Activated CD8-positive, alpha-beta T cell treated with anti-CD3 and anti-CD28 coated beads for 36 hours (primary cell): ENCODE results near the gene SHC4. TPM values are rescaled to one million over a fixed set of nuclear protein-coding genes. Genes with fewer than 3 reads are reported as not detected.

Source experiments
- ATAC-seq: fragments of 200-7000 bp; cut with Tn5 transposase; one replicate; pipeline ENCODE4 v1.10.0; 2021; ENCODE audit warnings: mild to moderate bottlenecking, moderate library complexity
- CTCF ChIA-PET: fragments of 350-600 bp; sonication (Branson Sonifier 250); formaldehyde crosslinking; loops from one replicate; lab custom pipeline; 2021; ENCODE audit warnings: antibody characterized with exemption; lab: Charles Lee
- POLR2A ChIA-PET: fragments of 350-600 bp; sonication (Branson Sonifier 250); formaldehyde crosslinking; loops from one replicate; lab custom pipeline; 2021; ENCODE audit warnings: antibody characterized with exemption; lab: Charles Lee
- DNase-seq: peaks from one replicate; pipeline ENCODE4 v3.0.0-alpha.2; 2020
- H3K27ac Mint-ChIP-seq: one replicate; pipeline ENCODE4 v1.8.0; 2021; ENCODE audit warnings: mild to moderate bottlenecking, mixed read lengths
- H3K27me3 Mint-ChIP-seq: one replicate; pipeline ENCODE4 v1.8.0; 2021; ENCODE audit warnings: mixed read lengths
- H3K36me3 Mint-ChIP-seq: one replicate; pipeline ENCODE4 v1.8.0; 2021; ENCODE audit warnings: low read depth, mixed read lengths
- H3K4me1 Mint-ChIP-seq: one replicate; pipeline ENCODE4 v1.8.0; 2021; ENCODE audit warnings: low read depth, mixed read lengths
- H3K4me3 Mint-ChIP-seq: one replicate; pipeline ENCODE4 v1.8.0; 2021; ENCODE audit warnings: mild to moderate bottlenecking, moderate library complexity, mixed read lengths
- H3K9me3 Mint-ChIP-seq: one replicate; pipeline ENCODE4 v1.8.0; 2021; ENCODE audit warnings: mixed read lengths
- intact Hi-C: fragments of 100-400 bp; cut with micrococcal nuclease; formaldehyde crosslinking; loops from one replicate; pipeline ENCODE4 v1.10.0; 2022
- total RNA-seq, 2 experiments: library from RNA; stranded (reverse); gene quantifications; one replicate each; pipeline ENCODE4 v1.2.3, GENCODE V29; 2021
- TF ChIP-seq, protein P1 (sequence below): fragments of 200-600 bp; IDR thresholded peaks from one replicate; pipeline ENCODE4 v1.8.0; 2022; ENCODE audit warnings: antibody characterized with exemption, mild to moderate bottlenecking

SHC4 gene
- total RNA-seq, 2 experiments from 2014 or later: 2.5 TPM

DNA sequence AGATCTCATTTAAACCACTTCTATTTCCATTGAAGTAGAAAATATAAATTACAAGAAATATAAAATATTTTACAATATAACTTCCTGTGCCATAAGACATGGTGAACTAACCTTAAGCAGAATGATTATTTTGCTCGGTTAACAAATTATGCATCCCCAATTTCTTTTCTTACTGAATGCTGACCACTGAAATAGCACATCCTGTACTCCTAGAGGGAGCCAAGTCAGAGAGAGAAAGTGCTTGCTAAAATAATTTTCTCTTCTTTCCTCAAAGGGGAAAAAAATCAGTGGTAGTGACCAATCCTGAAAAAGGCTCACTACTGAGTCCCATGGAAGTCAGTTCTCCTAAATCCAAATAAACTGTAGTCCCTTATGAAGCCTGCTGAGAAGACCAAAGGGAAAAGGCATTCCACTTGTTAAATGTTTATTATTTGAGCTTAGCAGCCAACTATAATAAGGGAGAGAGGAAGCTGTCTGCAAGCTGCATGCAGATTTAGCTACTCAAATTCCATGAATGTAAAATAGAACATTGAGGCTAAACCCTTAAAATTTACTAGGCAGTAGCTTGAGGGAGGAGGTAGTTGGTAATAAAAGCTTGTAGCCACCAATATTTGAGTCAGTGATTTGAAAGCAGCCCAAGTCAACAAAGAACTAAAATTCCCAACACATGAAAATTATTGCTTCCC lies 185.9 kb downstream of the SHC4 start:
- no peak overlapping the region for H3K4me3 Mint-ChIP-seq
- ChIA-PET CTCF (no interaction called here), POLR2A (no interaction called here)
- no peak for ATAC-seq
- H3K9me3 Mint-ChIP-seq: peaks cover 4% of the 10 kb centered on the region
- H3K27ac Mint-ChIP-seq: no peak overlapping the region
- no peaks in the 10 kb centered on the region for H3K4me1 Mint-ChIP-seq
- intact Hi-C loops: no loop called here
- DNase-seq: no peak
- H3K27me3 Mint-ChIP-seq: no peaks in the 10 kb centered on the region
- H3K36me3 Mint-ChIP-seq: peaks cover 55% of the 10 kb centered on the region
- TF ChIP-seq, protein P1, sequence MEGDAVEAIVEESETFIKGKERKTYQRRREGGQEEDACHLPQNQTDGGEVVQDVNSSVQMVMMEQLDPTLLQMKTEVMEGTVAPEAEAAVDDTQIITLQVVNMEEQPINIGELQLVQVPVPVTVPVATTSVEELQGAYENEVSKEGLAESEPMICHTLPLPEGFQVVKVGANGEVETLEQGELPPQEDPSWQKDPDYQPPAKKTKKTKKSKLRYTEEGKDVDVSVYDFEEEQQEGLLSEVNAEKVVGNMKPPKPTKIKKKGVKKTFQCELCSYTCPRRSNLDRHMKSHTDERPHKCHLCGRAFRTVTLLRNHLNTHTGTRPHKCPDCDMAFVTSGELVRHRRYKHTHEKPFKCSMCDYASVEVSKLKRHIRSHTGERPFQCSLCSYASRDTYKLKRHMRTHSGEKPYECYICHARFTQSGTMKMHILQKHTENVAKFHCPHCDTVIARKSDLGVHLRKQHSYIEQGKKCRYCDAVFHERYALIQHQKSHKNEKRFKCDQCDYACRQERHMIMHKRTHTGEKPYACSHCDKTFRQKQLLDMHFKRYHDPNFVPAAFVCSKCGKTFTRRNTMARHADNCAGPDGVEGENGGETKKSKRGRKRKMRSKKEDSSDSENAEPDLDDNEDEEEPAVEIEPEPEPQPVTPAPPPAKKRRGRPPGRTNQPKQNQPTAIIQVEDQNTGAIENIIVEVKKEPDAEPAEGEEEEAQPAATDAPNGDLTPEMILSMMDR: no peak

DNA sequence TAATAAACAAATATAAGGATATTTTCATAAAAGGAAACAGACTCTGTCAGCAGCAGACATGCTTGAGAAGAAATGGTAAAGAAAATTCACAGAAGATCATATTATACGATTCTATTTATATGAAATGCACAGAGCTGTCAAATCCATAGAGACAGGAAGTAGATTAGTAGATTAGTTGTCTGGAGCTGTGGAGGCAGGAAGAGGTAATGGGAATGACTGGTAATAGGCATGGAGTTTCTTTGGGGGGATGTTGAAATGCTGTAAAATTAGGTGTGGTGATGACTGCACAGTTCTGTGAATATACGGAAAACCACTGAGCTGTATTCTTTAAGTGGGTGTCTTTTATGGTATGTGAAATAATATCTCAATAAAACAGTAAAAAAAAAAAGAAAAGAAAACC lies 188.2 kb downstream of the SHC4 start:
- ChIA-PET CTCF (no interaction called here), POLR2A (no interaction called here)
- Mint-ChIP-seq H3K4me3 (no peak overlapping the region), H3K4me1 (no peaks in the 10 kb centered on the region), H3K27ac (no peak overlapping the region), H3K36me3 (peaks cover 51% of the 10 kb centered on the region), H3K9me3 (peaks cover 4% of the 10 kb centered on the region), H3K27me3 (no peaks in the 10 kb centered on the region)
- intact Hi-C loops: no loop called here
- ATAC-seq: no peak
- DNase-seq: no peak
- TF ChIP-seq, protein P1: no peak

GRCh38 chr15:48774484-48774883 lies 189.2 kb downstream of the SHC4 start:
- no peaks in the 10 kb centered on the region for H3K27me3 Mint-ChIP-seq
- intact Hi-C loops: no loop called here
- ATAC-seq (no peak), DNase-seq (no peak)
- no peak overlapping the region for H3K27ac Mint-ChIP-seq
- peaks cover 55% of the 10 kb centered on the region for H3K36me3 Mint-ChIP-seq
- peaks cover 4% of the 10 kb centered on the region for H3K9me3 Mint-ChIP-seq
- TF ChIP-seq, protein P1: no peak
- no peaks in the 10 kb centered on the region for H3K4me1 Mint-ChIP-seq
- ChIA-PET POLR2A (interaction anchor here (0.8 kb wide), 1 partner anchor 443 kb away, joined by 3 read pairs; no protein-coding TSS in a partner anchor), CTCF (no interaction called here)
- no peak overlapping the region for H3K4me3 Mint-ChIP-seq

Other genes starting within 250 kb of the SHC4 start
- 10 to 100 TPM; 39.2 to 39.7 TPM for gene CEP152, start 152.8 kb downstream of the SHC4 start, total RNA-seq
- 10 to 100 TPM; 78.3 to 80.5 TPM for gene EID1, start 85.8 kb downstream of the SHC4 start, total RNA-seq
- 10 to 100 TPM; 17.9 to 19.6 TPM for gene SECISBP2L, start 82.5 kb upstream of the SHC4 start, total RNA-seq
- gene COPS2, start 191.7 kb upstream of the SHC4 start, total RNA-seq: 10 to 100 TPM; 85.0 to 85.8 TPM
- gene GALK2, start 206.3 kb upstream of the SHC4 start, total RNA-seq: 10 to 100 TPM; 26.8 to 27.5 TPM